ENCODE results near the gene OR51A2. TPM values are rescaled to one million over a fixed set of nuclear protein-coding genes. Genes with fewer than 3 reads are reported as not detected.
A peak's percentile ranks its signal among the peaks of the same experiment; 100 is the strongest.
"Not testable (repeated sequence)": the region's sequence is repeated elsewhere in the genome, so short reads cannot be mapped to it uniquely, and the experiment has no call there.

OR51A2 gene, protein sequence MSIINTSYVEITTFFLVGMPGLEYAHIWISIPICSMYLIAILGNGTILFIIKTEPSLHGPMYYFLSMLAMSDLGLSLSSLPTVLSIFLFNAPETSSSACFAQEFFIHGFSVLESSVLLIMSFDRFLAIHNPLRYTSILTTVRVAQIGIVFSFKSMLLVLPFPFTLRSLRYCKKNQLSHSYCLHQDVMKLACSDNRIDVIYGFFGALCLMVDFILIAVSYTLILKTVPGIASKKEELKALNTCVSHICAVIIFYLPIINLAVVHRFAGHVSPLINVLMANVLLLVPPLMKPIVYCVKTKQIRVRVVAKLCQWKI
- polyA plus RNA-seq (ENCODE audit: insufficient read length in 4 of 4): not detected

DNA sequence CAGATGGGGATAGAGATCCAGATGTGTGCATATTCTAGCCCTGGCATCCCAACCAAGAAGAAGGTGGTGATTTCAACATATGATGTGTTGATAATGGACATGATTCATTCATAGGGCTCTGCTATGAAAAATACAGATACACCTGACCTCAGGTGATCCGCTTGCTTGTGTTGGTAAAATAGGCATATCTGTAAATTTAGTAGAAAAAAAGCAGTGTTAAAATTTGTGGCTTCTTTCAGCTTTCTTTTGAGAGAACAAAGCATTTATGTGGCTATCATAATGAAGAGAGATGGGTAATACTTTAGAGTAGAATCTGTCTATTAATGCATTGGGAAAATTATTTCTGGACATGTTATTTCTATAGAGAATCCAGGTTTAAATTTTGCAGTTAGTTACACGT lies at the start of gene OR51A2:
Gene OR51A2 (minus strand): TSS at position 101 of the 400 bp plus-strand sequence. CDS start 0 bp downstream, at position 101.
- DNase-seq (ENCODE audit: low read depth in 4 of 4, low spot score in 3 of 4): not testable (repeated sequence)

- DNase-seq (ENCODE audit: low read depth in 4 of 4, low spot score in 3 of 4): peak in 3 of 4 donors; percentile 23 to 36 (median 33)
These were observed 49.1 kb upstream of the OR51A2 start for GRCh38 chr11:5004424-5005274.

- no peak for DNase-seq (ENCODE audit: low read depth in 4 of 4, low spot score in 3 of 4)
These were observed 39.0 kb upstream of the OR51A2 start, which contains the start of gene OR51L1 for GRCh38 chr11:4994551-4994950. Gene OR51L1 (plus strand): TSS chr11:4994851. CDS start chr11:4998983, 4,132 bp downstream.

DNA sequence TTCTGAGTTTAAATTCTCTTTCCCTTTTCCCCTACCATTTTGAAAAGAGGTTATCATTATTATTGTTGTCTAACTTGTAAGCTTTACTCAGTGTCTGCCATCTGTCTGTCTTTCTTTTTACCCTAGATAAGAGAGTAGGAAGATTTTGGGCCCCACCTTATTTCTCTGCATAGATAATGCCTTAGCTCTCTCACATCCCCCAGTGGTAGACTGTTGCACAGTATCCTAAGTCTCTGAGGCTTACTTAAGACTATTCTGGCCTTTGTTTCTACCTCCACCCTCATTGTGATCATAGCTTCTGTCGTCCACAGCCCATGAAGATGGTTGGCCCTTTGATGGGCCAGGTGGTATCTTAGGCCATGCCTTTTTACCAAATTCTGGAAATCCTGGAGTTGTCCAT lies 35.5 kb upstream of the OR51A2 start:
- no peak for DNase-seq (ENCODE audit: low read depth in 4 of 4, low spot score in 3 of 4)

GRCh38 chr11:4983841-4984240 lies 28.3 kb upstream of the OR51A2 start:
- peak; percentile 35 to 72 (median 48) for DNase-seq (ENCODE audit: low read depth in 4 of 4, low spot score in 3 of 4)

- DNase-seq (ENCODE audit: low read depth in 4 of 4, low spot score in 3 of 4): no peak
These were observed 27.2 kb upstream of the OR51A2 start for GRCh38 chr11:4982678-4983077.

GRCh38 chr11:4979036-4979435 lies 23.5 kb upstream of the OR51A2 start:
- no peak for DNase-seq (ENCODE audit: low read depth in 4 of 4, low spot score in 3 of 4)

DNA sequence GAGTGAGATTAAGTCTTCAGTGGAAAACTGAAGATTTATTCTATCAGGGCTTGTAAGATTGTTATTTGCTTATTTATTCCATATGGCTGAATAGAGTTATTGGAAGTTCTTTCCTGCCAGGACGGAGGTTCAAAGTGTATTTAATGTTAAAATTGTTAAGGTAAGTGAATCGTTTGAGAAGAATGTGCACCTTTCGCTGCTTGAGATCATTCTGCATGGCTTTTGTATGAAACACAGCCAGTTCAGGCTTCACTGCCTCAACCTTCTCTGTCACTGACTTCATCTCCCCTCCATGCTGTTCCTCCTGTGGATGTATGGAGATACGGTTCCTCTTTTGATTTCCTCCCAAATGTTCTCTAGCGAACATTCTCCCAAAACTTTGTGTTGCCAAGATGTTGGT lies 19.9 kb upstream of the OR51A2 start:
- DNase-seq (ENCODE audit: low read depth in 4 of 4, low spot score in 3 of 4): no peak

DNA sequence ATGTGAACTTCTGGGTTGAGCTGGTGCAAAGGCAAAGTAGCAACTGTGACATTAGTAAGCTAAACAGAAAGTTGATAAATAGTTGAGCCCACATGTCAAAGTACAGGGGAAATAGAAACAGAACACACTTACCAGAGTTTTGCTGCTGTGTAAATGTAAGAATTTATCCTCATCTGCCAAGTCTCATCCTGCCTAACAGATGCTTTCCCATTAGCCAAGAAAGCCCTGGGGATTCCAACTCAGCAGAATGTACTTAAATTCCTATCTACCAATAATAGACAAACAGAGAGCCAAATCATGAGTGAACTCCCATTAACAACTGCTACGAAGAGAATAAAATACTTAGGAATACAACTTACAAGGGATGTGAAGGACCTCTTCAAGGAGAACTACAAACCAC lies 7.3 kb upstream of the OR51A2 start:
- no peak for DNase-seq (ENCODE audit: low read depth in 4 of 4, low spot score in 3 of 4)

DNA sequence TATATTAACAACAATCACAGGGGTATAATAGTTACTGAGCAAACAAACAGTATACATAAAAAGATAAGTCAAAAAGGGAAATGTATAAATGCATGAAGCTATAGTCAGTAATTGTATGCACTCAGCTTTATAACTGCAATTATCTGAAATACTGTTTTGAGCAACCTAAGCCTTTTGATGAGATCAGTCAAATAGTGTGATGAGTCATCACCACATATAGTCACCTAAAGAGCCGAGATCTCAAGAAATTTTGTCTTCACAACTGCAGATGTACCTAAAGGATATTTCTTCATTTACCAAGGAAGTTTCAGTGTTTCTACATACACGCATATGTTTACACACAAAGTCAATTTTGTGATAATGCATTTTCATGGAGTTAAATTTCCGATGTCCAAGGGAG lies 5.4 kb upstream of the OR51A2 start:
- no peak for DNase-seq (ENCODE audit: low read depth in 4 of 4, low spot score in 3 of 4)

GRCh38 chr11:4957396-4957795 lies 1.9 kb upstream of the OR51A2 start:
- no peak for DNase-seq (ENCODE audit: low read depth in 4 of 4, low spot score in 3 of 4)

DNA sequence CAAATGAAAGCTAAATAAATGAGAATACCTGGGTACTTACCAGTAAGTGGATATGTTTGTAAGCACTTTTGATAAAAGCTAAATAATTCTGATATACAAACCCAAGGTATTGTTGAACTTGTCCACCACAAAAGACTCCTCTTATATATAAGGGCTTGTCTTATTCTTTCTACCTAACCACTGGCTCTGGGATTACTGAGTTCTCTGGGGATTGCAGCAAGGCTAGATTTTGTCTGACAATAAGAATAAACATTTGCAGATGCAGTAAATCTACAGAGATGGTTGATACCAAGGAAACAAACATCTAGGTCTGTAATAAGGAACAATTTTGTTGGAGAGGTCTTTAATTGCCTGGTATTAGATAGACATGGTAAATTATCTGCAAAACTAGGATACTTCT lies 8.0 kb downstream of the OR51A2 start, which contains the start of gene OR51A4:
Gene OR51A4 (minus strand): TSS at position 101 of the 400 bp plus-strand sequence. CDS start 505 bp downstream, outside the sequence.
- no peak for DNase-seq (ENCODE audit: low read depth in 4 of 4, low spot score in 3 of 4)

- DNase-seq (ENCODE audit: low read depth in 4 of 4, low spot score in 3 of 4): no peak
These were observed 18.8 kb downstream of the OR51A2 start for GRCh38 chr11:4936745-4937144.

- no peak for DNase-seq (ENCODE audit: low read depth in 4 of 4, low spot score in 3 of 4)
These were observed 22.8 kb downstream of the OR51A2 start for GRCh38 chr11:4932751-4933150.

DNA sequence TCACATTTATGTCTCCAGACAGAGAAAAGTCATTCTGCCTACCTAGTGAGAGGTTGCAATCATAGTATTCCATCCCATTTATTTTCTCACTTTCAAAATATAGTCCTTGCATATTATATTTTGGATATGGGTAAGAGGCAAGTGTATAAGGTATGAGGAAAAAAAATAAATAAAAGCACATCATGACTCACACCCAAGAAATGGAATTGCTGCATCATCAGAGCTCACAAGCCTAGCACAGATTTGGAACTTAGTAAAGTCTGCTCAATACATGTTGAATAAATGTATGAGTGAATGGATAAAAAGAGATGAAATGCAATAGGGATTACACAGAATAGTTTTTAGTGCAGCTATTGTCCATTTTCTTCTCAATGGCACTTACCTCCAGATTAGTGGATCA lies 28.9 kb downstream of the OR51A2 start:
- DNase-seq (ENCODE audit: low read depth in 4 of 4, low spot score in 3 of 4): no peak

- DNase-seq (ENCODE audit: low read depth in 4 of 4, low spot score in 3 of 4): no peak
These were observed 31.3 kb downstream of the OR51A2 start, which contains the start of gene OR51G1 for GRCh38 chr11:4924239-4924638. Gene OR51G1 (minus strand): TSS chr11:4924339. CDS start chr11:4924339, 0 bp downstream.

GRCh38 chr11:4922304-4922703 lies 33.2 kb downstream of the OR51A2 start:
- no peak for DNase-seq (ENCODE audit: low read depth in 4 of 4, low spot score in 3 of 4)

DNA sequence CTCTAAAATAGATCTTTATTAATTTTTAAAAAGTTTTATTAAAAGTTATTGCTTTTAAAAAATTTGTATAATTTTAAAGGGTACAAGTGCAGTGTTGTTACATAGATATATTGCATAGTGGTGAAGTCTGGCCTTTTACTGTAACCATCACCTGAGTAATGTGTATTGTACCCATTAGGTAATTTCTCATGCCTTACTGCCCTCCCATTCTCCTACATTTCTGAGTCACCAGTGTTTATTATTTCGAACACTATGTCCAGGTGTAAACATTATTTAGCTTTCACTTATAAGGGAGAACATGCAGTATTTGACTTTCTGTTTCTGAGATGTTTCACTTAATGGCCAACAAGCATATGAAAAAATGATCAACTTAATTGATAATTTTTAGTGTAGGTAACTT lies 33.7 kb downstream of the OR51A2 start:
- DNase-seq (ENCODE audit: low read depth in 4 of 4, low spot score in 3 of 4): no peak

- no peak for DNase-seq (ENCODE audit: low read depth in 4 of 4, low spot score in 3 of 4)
These were observed 36.3 kb downstream of the OR51A2 start, which contains the start of gene OR51G2 for GRCh38 chr11:4919250-4919649. Gene OR51G2 (minus strand): TSS chr11:4919350. CDS start chr11:4915663, 3,687 bp downstream.

GRCh38 chr11:4916581-4916980 lies 38.9 kb downstream of the OR51A2 start:
- peak in 1 of 4 donors; percentile 12 for DNase-seq (ENCODE audit: low read depth in 4 of 4, low spot score in 3 of 4)
